ENCODE results near the gene PTPRM.

DNA sequence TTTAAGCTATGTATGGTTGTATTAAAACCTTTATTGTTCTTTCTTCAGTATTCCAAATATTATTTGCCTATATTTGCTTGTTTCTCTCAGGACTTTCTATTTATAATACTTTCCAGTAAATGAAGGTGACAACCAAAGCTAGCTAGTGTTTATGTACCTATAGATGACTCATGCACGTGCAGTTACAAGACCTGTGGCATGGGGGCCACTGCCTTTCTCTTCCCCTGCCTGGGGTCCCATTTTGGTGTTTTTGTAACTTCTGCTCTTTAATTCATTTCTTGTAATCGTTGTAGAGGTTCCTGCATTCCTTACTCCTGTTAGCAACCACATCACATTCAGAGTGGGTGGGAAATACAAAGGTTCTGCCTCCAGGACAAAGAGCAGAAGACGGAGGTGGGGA lies 364.6 kb downstream of the PTPRM start:
- TF ChIP-seq, protein P1, sequence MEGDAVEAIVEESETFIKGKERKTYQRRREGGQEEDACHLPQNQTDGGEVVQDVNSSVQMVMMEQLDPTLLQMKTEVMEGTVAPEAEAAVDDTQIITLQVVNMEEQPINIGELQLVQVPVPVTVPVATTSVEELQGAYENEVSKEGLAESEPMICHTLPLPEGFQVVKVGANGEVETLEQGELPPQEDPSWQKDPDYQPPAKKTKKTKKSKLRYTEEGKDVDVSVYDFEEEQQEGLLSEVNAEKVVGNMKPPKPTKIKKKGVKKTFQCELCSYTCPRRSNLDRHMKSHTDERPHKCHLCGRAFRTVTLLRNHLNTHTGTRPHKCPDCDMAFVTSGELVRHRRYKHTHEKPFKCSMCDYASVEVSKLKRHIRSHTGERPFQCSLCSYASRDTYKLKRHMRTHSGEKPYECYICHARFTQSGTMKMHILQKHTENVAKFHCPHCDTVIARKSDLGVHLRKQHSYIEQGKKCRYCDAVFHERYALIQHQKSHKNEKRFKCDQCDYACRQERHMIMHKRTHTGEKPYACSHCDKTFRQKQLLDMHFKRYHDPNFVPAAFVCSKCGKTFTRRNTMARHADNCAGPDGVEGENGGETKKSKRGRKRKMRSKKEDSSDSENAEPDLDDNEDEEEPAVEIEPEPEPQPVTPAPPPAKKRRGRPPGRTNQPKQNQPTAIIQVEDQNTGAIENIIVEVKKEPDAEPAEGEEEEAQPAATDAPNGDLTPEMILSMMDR (IDR thresholded peaks at IDR 0.05): no peak
- no peak for TF ChIP-seq POLR2AphosphoS5 (IDR thresholded peaks at IDR 0.05)

Data from esophagus muscularis mucosa (tissue), 3 donors.